GM21515 (cell line): ENCODE data around the gene TMEM14A.
"Not testable (repeated sequence)": the region's sequence is repeated elsewhere in the genome, so short reads cannot be mapped to it uniquely, and the experiment has no call there.

Source experiments
- ATAC-seq: cut with Tn5 transposase; IDR thresholded peaks from one replicate; pipeline ENCODE4 v1.9.1; 2021; ENCODE audit not compliant: unreplicated experiment

Gene TMEM14A

DNA sequence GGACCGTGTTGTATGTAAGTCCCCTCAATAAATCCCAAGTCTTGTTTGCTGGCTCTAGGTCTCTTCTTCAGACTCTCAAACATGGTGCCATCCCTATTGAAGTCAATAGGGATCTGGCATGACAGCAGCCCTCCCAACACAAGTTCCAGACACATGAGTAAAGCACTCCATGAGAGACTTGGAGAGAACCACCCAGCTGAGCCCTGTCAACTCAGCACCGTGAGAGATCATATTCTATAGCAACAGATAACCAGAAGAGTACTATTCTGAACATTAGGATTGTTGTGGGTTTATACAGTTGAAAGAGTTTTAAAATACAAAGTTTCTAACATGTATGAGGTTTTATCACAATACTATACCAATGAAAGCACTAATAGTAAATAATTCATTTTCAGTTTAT is 23.5 kb downstream of the TMEM14A start:
- ATAC-seq: no peak

DNA sequence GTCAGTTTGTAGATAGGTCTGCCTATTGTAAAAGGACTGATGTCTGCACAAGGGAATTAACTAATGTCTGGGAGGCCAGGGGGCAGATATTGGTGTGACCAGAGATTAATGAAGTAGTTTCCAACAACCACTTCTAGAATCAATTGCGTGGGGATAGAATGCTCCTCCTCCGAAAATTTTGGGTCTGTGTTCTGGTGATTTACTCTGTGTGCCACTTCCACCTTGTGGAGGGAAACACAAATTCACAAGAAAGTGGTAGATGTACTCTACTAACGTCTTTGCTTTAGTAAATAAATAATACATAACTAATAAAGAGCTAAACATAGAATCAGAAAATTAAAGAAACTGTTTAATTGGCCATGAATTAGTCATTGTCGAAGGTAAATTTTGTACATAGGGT is 25.5 kb downstream of the TMEM14A start:
- ATAC-seq: no peak

GRCh38 chr6:52697903-52698302 is 27.0 kb downstream of the TMEM14A start:
- no peak for ATAC-seq

- no peak for ATAC-seq
These were observed 33.1 kb downstream of the TMEM14A start for GRCh38 chr6:52704060-52704459.

- ATAC-seq: not testable (repeated sequence)
These were observed 34.0 kb downstream of the TMEM14A start for GRCh38 chr6:52704781-52705502.

GRCh38 chr6:52706001-52706400 is 35.1 kb downstream of the TMEM14A start:
- no peak for ATAC-seq

- ATAC-seq: no peak
These were observed 37.2 kb downstream of the TMEM14A start for GRCh38 chr6:52707963-52708680.

DNA sequence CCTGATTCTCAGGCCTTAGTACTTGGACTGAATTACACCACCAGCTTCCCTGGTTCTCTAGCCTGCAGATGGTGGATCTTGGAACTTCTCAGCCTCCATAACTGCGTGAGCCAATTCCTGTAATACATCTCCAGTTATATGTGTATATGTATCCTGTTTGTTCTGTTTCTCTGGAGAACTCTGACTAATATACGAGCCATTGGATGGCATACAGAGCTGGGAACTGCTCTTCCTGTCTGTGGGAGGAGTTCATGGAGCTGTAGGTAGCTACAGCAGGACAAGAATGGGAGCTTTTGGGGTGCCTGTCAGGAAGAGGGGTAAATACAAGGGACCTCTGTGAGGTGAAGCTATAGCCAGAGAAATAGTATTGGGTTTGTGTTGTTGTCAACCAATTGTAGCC is 41.2 kb downstream of the TMEM14A start:
- ATAC-seq: no peak

DNA sequence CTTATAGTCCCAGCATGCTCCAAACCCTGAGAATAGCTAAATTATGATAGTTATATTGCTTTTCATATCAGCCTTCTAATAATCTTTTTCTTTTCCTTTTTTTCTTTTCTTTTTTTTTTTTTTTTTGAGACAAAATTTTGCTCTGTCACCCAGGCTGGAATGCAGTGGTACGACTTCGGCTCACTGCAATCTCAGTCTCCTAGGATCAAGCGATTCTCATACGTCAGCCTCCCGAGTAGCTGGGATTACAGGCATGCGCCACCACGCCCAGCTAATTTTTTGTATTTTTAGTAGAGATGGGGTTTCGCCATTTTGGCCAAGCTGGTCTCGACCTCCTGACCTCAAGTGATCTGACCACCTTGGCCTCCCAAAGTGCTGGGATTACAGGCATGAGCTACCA is 43.8 kb downstream of the TMEM14A start:
- not testable (repeated sequence) for ATAC-seq

DNA sequence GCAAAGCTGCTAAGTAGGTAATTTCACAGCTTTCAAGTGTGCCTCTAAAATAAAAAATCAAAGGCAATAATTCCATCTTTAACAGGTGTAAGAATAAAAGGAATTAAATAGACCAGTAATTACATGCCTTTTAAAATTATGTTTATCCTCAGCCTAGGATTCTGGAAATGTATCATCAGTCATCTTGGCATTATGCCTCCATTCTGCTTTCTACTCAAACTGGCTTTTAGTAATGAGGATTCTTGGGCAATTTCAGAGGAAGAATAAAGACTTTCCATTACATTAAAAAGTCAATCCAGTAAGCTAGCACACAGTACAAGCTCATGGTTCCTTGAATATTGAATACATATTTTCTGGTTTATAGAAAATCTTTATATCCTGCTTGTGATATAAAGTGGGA is 47.6 kb downstream of the TMEM14A start:
- no peak for ATAC-seq

DNA sequence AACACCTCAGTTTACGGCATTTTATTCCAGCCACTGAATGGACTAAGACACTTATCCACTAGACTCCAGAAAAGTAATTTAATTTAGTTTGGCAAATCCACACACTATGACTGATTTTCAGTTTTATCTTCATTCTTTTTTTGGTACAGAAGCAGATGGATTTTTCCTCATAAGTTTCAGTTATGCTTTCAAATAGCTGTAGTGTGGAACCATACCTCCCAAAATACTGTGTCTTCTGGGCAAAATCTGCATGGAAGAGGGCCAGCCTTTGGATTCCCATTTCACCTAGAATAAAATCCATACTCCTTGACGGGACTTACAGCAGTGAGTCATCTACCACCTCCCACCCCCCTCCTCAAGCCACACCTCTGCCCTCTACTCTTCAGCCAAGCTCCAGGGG is 49.4 kb downstream of the TMEM14A start:
- no peak for ATAC-seq

GRCh38 chr6:52724042-52724405 is 53.1 kb downstream of the TMEM14A start:
- no peak for ATAC-seq

DNA sequence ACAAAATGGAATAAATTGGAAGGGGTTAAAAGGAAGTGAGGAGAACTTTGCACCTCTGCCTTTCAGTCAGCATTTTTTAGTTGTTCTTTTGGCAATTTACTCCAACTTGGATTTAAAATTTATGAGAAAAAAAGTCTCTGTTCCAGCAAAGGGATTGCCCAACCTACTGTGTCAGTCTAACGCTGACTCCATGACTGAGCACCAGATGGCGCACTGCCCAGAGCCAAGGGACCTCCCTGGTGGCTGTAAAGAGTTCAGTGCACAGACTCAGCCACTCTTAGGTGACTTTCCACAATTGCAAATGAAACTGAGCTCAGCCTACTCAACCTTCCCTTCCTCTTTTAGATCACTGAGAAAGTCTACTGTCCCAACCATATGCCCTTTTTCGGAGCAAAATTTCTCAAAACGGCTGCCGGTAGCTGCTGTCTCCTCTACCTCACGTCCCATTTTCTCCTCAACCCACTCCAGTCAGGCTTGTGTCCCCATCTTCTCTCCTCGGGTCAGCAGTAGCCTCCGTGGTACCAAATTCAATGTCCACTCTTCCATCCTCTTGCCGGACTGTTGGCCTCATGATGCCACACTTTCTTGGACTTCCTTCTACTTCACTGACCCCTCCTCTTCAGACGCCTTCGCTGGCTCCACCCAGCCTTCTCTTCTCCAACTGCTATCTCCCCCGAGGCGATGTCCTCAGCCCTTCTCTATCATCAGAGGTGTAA is 53.7 kb downstream of the TMEM14A start:
- ATAC-seq: peak; percentile 98

GRCh38 chr6:52725143-52725534 is 54.2 kb downstream of the TMEM14A start:
- no peak for ATAC-seq

DNA sequence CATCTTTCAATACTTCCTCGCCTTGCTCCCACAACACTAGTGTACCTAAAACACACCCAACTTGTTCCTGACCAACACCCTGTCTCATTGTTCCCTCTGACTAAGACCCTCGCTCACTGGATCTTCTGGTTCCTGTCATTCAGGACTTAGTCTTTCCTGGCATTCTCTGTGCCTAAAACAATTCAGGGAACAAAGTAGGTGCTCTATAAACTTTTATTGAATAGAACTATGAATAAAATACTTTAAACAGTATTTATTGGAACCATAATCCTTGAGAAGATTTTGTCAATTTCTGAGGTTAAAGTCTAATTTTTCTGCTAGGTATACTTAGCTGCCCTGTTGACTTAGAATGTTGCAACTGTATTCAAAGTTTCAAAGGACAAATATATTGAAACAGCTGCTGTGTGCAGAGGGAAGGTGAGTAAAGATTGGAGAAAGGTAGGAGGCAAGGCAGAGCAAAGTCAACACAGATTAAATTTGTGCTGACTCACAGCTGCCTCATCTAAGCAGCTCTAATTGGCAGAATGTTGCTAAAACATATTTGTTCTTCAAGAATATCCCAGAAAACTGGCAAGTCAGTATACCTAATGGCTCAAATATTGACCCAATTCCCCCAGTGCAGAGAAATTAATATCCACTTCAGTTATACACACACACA is 54.8 kb downstream of the TMEM14A start:
- ATAC-seq: no peak

DNA sequence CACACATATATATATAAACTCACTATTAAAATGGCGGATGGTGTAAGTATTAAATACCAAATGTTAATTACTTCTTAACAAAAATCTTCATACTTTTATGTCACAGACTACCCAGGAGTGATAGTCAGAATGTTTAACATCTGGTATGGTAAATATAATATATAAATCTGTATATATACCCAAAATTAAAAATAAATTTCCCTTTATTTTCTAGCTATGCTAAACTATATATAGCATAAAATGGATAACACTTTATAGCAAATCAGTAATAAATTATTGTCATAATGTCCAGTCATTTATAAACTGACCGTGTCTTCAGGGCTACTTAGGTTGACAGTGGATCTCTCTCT is 55.3 kb downstream of the TMEM14A start:
- no peak for ATAC-seq

- no peak for ATAC-seq
These were observed 56.0 kb downstream of the TMEM14A start for GRCh38 chr6:52726741-52727535.

DNA sequence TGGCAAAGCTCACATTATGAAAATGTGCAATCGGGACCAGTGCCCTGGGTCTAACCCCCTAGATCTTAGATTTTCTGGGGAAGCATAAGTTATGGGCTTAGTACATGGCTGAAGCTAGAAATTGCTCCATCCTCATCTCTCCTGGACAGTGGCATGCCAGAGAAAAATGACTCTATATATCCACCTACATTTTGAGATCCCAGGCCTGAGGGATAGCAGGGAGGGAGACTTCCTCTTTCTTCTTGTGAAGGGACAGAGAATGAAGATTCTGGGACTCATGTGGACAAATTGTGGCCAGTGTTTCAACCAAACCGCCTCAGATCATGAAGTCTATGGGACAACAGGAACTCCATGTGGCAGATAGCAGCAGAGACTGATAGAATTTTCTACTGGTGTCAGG is 57.0 kb downstream of the TMEM14A start:
- no peak for ATAC-seq

DNA sequence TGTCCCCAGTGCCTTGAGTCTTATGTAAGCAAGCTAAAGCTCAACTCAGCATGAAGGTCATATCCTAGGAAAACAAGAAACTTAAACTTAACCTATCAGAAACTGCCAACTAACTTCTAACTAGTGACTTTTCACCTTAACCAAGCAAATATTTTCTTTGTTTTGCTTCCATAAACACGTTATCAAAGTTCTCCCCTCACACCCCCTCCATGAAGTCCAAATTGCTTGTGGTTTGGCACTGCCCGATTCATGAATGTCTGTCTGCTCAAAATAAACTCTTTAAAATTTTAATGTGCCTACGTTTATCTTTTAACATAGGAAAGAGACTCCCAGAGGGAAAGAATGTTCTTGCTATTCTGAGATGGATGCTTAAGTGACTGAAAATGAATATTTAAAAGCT is 57.5 kb downstream of the TMEM14A start:
- ATAC-seq: no peak

GRCh38 chr6:52729576-52729975 is 58.7 kb downstream of the TMEM14A start:
- ATAC-seq: no peak

DNA sequence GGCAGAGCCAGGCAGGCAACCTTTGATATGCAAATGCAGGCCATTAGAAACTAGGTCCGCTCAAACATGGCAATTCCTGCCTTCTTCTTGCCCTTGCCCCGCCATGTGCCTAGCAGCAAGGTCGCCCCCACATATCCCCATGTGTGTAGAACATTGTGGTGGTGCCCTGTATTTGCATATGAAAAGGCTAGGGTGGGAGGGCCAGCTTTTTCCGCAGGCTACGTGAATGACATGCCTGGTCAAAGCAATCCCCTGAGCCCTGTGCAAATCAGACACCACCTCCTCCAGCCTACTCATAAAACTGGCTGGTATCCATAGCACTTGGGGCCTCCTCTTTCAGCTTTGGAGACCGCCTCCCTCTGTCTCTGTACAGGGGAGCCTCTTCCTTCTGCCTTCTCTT is 60.8 kb downstream of the TMEM14A start:
- no peak for ATAC-seq
